Subcutaneous abdominal adipose tissue (tissue), 5 donors: ENCODE results near the gene PPARD.

Source experiments
- H3K27ac ChIP-seq: one replicate; pipeline ENCODE4 v1.7.0; 2013; ENCODE audit warnings: low read depth, mild to moderate bottlenecking, inconsistent platforms, low read length, moderate library complexity
- H3K27me3 ChIP-seq, 5 donors: one replicate each; pipeline ENCODE4 v1.7.0; 2013; ENCODE audit warnings: low read length in 5 of 5, inconsistent platforms in 1 of 5; ENCODE audit not compliant: control insufficient read depth in 5 of 5, insufficient read depth in 4 of 5
- H3K36me3 ChIP-seq, 5 donors: one replicate each; pipeline ENCODE4 v1.7.0; 2013; ENCODE audit warnings: low read length in 5 of 5; ENCODE audit not compliant: control insufficient read depth in 5 of 5, insufficient read depth in 5 of 5
- H3K4me1 ChIP-seq, 5 donors: one replicate each; pipeline ENCODE4 v1.7.0; 2013; ENCODE audit warnings: low read length in 5 of 5, mild to moderate bottlenecking in 3 of 5, moderate library complexity in 1 of 5; ENCODE audit not compliant: control insufficient read depth in 5 of 5, insufficient read depth in 5 of 5
- H3K4me3 ChIP-seq, 5 donors: one replicate each; pipeline ENCODE4 v1.7.0; 2013; ENCODE audit warnings: low read length in 5 of 5, low read depth in 1 of 5
- H3K9ac ChIP-seq, 5 donors: one replicate each; pipeline ENCODE4 v1.7.0; 2013; ENCODE audit warnings: low read length in 5 of 5, mild to moderate bottlenecking in 4 of 5, moderate library complexity in 3 of 5
- H3K9me3 ChIP-seq, 5 donors: one replicate each; pipeline ENCODE4 v1.7.0; 2013; ENCODE audit warnings: low read length in 5 of 5; ENCODE audit not compliant: control insufficient read depth in 5 of 5
- donor health status: healthy.
- donor health status: healthy.
- donor health status: healthy.
- donor health status: healthy.
- donor health status: healthy.

PPARD gene

DNA sequence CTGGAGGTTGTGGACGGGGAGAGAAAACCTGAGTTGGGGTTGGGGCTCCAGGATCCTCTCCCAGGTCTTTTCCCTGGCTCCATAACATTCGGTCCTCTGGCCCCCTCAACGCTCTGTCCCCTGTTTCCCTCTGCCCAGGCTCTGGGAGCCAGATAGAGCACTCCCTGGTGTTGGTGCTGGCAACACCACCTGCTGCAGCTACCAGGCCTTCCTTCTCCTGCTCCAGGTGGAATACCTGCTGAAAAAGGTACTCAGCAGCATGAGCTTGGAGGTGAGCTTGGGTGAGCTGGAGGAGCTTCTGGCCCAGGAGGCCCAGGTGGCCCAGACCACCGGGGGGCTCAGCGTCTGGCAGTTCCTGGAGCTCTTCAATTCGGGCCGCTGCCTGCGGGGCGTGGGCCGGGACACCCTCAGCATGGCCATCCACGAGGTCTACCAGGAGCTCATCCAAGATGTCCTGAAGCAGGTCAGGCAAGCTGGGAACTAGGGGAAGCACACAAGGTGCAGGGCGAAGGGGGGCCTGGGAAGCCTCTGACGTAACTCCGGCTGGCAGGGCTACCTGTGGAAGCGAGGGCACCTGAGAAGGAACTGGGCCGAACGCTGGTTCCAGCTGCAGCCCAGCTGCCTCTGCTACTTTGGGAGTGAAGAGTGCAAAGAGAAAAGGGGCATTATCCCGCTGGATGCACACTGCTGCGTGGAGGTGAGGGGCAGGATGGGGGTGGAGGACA is 30.1 kb upstream of the PPARD start:
- H3K27ac ChIP-seq: no peak overlapping the region
- no peak overlapping the region for H3K4me3 ChIP-seq

DNA sequence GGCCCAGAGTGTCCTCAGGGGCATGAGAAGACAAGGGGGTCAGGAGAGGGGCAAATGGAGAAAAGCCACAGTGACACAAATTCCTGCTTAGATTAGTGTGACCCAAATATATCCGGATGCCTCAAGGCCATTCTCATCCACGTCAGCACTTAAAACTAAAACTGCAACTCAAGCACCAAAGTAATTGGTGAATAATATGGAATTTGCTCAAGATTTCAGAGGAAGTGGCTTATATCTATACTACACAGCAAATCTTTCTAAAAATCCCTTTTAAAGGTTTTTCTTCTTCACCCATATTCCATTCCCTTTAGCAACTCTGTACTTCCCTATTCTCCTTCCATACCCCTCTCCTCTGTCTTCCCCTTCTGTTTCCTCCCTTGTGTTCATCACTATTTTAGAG is 29.6 kb upstream of the PPARD start:
- Histone ChIP-seq H3K4me3 (no peak overlapping the region), H3K9ac (no peak overlapping the region), H3K9me3 (no peaks in the 10 kb centered on the region), H3K4me1 (peaks cover 0 to 26% (median 16%) of the 10 kb centered on the region in 5 donors), H3K27ac (no peak overlapping the region), H3K36me3 (no peaks in the 10 kb centered on the region), H3K27me3 (no peaks in the 10 kb centered on the region)

More for the DNA sequence above, 30.1 kb upstream of the PPARD start:
- Histone ChIP-seq H3K4me1 (peaks cover 0 to 22% (median 13%) of the 10 kb centered on the region in 5 donors), H3K9me3 (no peaks in the 10 kb centered on the region), H3K36me3 (no peaks in the 10 kb centered on the region), H3K9ac (no peak overlapping the region), H3K27me3 (no peaks in the 10 kb centered on the region)

DNA sequence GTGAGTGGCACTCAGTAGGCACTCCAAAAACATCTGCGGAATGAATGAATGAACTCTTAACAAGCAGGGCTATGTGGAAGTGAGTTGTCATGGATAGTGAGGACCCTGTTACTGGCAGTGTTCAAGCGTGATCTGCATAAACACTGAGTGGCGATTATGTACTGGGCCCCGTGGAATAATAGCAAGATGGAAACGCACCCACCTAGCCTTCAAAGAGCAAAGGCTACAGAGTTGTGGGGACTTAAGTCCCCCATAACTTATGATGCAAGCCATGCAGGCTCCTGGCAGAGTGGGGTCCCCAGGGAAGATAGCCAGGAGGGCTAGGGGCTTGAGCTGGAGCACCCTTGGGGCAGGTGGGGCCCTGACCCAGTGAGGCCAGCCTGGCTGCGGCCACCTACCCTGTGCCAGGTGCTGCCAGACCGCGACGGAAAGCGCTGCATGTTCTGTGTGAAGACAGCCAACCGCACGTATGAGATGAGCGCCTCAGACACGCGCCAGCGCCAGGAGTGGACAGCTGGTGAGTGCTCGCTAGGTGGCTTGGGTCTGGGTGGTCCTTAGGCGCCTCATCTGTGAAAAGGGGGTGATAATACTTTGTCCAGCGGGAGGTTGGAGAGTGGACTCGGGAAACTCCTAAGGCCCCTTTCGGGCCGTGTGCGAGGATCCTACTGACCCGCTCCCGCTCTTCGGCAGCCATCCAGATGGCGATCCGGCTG is 24.7 kb upstream of the PPARD start:
- Histone ChIP-seq H3K9ac (peak overlapping the region in 2 of 5 donors; percentile 22 to 64), H3K27ac (no peak overlapping the region), H3K36me3 (peaks cover 0 to 20% (median 0%) of the 10 kb centered on the region in 5 donors), H3K27me3 (no peaks in the 10 kb centered on the region), H3K4me1 (peaks cover 2 to 18% (median 14%) of the 10 kb centered on the region in 5 donors), H3K9me3 (no peaks in the 10 kb centered on the region), H3K4me3 (peak overlapping the region in 4 of 5 donors; percentile 69 to 80 (median 71))

GRCh38 chr6:35318196-35319171 is 23.9 kb upstream of the PPARD start:
- Histone ChIP-seq H3K27ac (no peak overlapping the region), H3K4me1 (peaks cover 2 to 15% (median 12%) of the 10 kb centered on the region in 5 donors), H3K27me3 (no peaks in the 10 kb centered on the region), H3K9me3 (no peaks in the 10 kb centered on the region), H3K36me3 (peaks cover 0 to 21% (median 0%) of the 10 kb centered on the region in 5 donors), H3K4me3 (peak overlapping the region; percentile 67 to 80 (median 71)), H3K9ac (peak overlapping the region in 2 of 5 donors; percentile 22 to 64)

DNA sequence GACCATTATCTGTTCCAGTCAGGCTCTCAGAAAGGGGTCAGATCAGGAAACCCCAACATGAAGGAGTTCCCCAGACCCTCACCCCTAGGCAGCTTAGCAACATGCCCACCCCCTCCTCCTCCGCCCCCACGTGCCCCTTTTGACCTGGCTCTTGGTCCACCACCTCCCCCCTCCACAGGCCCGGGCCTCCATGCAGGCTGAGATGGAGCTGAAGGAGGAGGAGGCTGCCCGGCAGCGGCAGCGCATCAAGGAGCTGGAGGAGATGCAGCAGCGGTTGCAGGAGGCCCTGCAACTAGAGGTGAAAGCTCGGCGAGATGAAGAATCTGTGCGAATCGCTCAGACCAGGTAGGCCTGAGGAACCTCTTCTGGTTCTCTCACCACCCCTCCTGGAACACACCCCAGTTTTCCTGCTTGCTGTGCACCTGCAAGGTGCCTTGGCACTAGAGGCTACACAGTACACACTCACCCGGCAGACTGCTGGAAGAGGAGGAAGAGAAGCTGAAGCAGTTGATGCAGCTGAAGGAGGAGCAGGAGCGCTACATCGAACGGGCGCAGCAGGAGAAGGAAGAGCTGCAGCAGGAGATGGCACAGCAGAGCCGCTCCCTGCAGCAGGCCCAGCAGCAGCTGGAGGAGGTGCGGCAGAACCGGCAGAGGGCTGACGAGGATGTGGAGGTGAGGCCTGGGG is 22.9 kb upstream of the PPARD start:
- Histone ChIP-seq H3K27ac (no peak overlapping the region), H3K27me3 (no peaks in the 10 kb centered on the region), H3K4me1 (peaks cover 2 to 15% (median 12%) of the 10 kb centered on the region in 5 donors), H3K9me3 (no peaks in the 10 kb centered on the region), H3K36me3 (peaks cover 0 to 21% (median 0%) of the 10 kb centered on the region in 5 donors), H3K4me3 (no peak overlapping the region), H3K9ac (no peak overlapping the region)

GRCh38 chr6:35320031-35320410 is 22.3 kb upstream of the PPARD start:
- Histone ChIP-seq H3K4me1 (peaks cover 2 to 15% (median 12%) of the 10 kb centered on the region in 5 donors), H3K36me3 (peaks cover 0 to 21% (median 0%) of the 10 kb centered on the region in 5 donors), H3K27me3 (no peaks in the 10 kb centered on the region), H3K9ac (no peak overlapping the region), H3K27ac (no peak overlapping the region), H3K4me3 (no peak overlapping the region), H3K9me3 (no peaks in the 10 kb centered on the region)

- Histone ChIP-seq H3K36me3 (peaks cover 0 to 21% (median 0%) of the 10 kb centered on the region in 5 donors), H3K9ac (no peak overlapping the region)
Observed at GRCh38 chr6:35321091-35321490, 21.3 kb upstream of the PPARD start.

DNA sequence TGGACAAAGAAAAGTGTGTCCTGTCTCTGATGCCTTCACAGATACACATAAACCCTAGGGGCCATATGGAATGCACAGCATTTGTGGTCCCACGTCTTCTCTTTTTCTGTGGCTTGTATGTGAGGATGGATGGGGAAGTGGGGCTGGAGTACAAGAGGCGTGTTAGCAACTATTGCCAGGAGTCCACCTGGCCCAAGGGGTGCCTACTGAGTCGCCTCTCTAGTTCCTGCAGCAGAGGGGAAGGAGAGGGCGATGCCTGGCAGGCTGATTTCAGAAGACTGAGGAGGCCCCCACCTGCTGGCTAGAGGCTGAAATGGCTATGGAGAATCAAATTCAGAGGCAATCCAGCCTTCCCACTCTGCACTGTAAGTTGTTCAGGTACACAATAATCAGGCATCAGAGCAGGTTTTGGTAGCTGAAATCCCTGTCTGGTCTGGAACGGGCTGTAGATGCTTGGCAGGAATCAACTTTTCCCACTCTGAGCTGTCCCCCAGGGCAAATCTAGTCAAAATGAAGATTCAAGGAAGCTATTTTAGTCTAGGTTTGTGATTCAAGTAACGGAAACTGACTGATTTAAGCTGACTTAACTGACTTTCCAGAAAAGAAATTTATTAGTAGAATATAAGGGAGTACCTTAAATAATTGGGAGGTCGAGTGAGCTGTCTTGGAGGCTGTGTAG is 14.9 kb upstream of the PPARD start:
- Histone ChIP-seq H3K4me1 (no peaks in the 10 kb centered on the region), H3K27me3 (peaks cover 0 to 5% (median 0%) of the 10 kb centered on the region in 5 donors), H3K27ac (no peak overlapping the region), H3K4me3 (no peak overlapping the region), H3K36me3 (peaks cover 0 to 2% (median 0%) of the 10 kb centered on the region in 5 donors), H3K9me3 (peaks cover 0 to 3% (median 0%) of the 10 kb centered on the region in 5 donors), H3K9ac (no peak overlapping the region)

More at GRCh38 chr6:35321091-35321490, 21.3 kb upstream of the PPARD start:
- Histone ChIP-seq H3K4me3 (no peak overlapping the region), H3K4me1 (peaks cover 2 to 15% (median 12%) of the 10 kb centered on the region in 5 donors), H3K27ac (no peak overlapping the region), H3K27me3 (no peaks in the 10 kb centered on the region), H3K9me3 (no peaks in the 10 kb centered on the region)
